ENCODE measurements around the gene PXMP2. TPM values are rescaled to one million over a fixed set of nuclear protein-coding genes. Genes with fewer than 3 reads are reported as not detected.

Gene PXMP2
- total RNA-seq, 2 experiments from 2014 or later = 24.5 to 24.9 TPM

- H3K27me3 Mint-ChIP-seq = no peaks in the 10 kb centered on the region
- H3K36me3 Mint-ChIP-seq (ENCODE audit: low read depth) = peaks cover 73% of the 10 kb centered on the region
- H3K9me3 Mint-ChIP-seq = no peaks in the 10 kb centered on the region
- no peaks in the 10 kb centered on the region for H3K4me1 Mint-ChIP-seq
- ChIA-PET POLR2A (no interaction called here), CTCF (no interaction called here)
- no peak for DNase-seq
- no peak overlapping the region for H3K27ac Mint-ChIP-seq
- no peak overlapping the region for H3K4me3 Mint-ChIP-seq
These were observed 37.3 kb downstream of the PXMP2 start for GRCh38 chr12:132724506-132725241.

- CTCF ChIA-PET = no interaction called here
- Mint-ChIP-seq H3K27me3 (no peaks in the 10 kb centered on the region), H3K36me3 (ENCODE audit: low read depth) (peaks cover 79% of the 10 kb centered on the region), H3K27ac (no peak overlapping the region), H3K9me3 (no peaks in the 10 kb centered on the region), H3K4me3 (no peak overlapping the region), H3K4me1 (no peaks in the 10 kb centered on the region)
- POLR2A ChIA-PET = no interaction called here
- DNase-seq = no peak
These were observed 39.0 kb downstream of the PXMP2 start for GRCh38 chr12:132726386-132726785.

GRCh38 chr12:132727091-132727794, 39.9 kb downstream of the PXMP2 start:
- Mint-ChIP-seq H3K9me3 (no peaks in the 10 kb centered on the region), H3K27me3 (no peaks in the 10 kb centered on the region), H3K27ac (no peak overlapping the region), H3K4me3 (no peak overlapping the region), H3K36me3 (ENCODE audit: low read depth) (peaks cover 82% of the 10 kb centered on the region), H3K4me1 (no peaks in the 10 kb centered on the region)
- ChIA-PET POLR2A (no interaction called here), CTCF (no interaction called here)
- no peak for DNase-seq

- Mint-ChIP-seq H3K4me1 (no peaks in the 10 kb centered on the region), H3K9me3 (no peaks in the 10 kb centered on the region), H3K4me3 (no peak overlapping the region), H3K36me3 (ENCODE audit: low read depth) (peaks cover 88% of the 10 kb centered on the region), H3K27me3 (no peaks in the 10 kb centered on the region), H3K27ac (no peak overlapping the region)
- no peak for DNase-seq
- ChIA-PET POLR2A (no interaction called here), CTCF (no interaction called here)
These were observed 41.1 kb downstream of the PXMP2 start for GRCh38 chr12:132728502-132728901.

GRCh38 chr12:132729541-132730320, 42.3 kb downstream of the PXMP2 start:
- no peaks in the 10 kb centered on the region for H3K4me1 Mint-ChIP-seq
- H3K36me3 Mint-ChIP-seq (ENCODE audit: low read depth) = peaks cover 91% of the 10 kb centered on the region
- CTCF ChIA-PET = no interaction called here
- POLR2A ChIA-PET = no interaction called here
- H3K9me3 Mint-ChIP-seq = no peaks in the 10 kb centered on the region
- no peak overlapping the region for H3K4me3 Mint-ChIP-seq
- no peaks in the 10 kb centered on the region for H3K27me3 Mint-ChIP-seq
- no peak overlapping the region for H3K27ac Mint-ChIP-seq
- no peak for DNase-seq

- Mint-ChIP-seq H3K4me3 (no peak overlapping the region), H3K27ac (no peak overlapping the region), H3K9me3 (no peaks in the 10 kb centered on the region), H3K36me3 (ENCODE audit: low read depth) (peaks cover 92% of the 10 kb centered on the region), H3K27me3 (no peaks in the 10 kb centered on the region), H3K4me1 (no peaks in the 10 kb centered on the region)
- DNase-seq = no peak
- ChIA-PET POLR2A (no interaction called here), CTCF (interaction anchor here (0.5 kb wide), 1 partner anchor 164 kb away, joined by 3 read pairs; no protein-coding TSS in a partner anchor)
These were observed 43.0 kb downstream of the PXMP2 start for GRCh38 chr12:132730353-132730752.

- Mint-ChIP-seq H3K4me1 (no peaks in the 10 kb centered on the region), H3K27ac (no peak overlapping the region), H3K4me3 (no peak overlapping the region), H3K9me3 (no peaks in the 10 kb centered on the region), H3K27me3 (no peaks in the 10 kb centered on the region), H3K36me3 (ENCODE audit: low read depth) (peaks cover 92% of the 10 kb centered on the region)
- CTCF ChIA-PET = no interaction called here
- no peak for DNase-seq
- POLR2A ChIA-PET = no interaction called here
These were observed 44.2 kb downstream of the PXMP2 start for GRCh38 chr12:132731574-132731973.

- Mint-ChIP-seq H3K4me3 (no peak overlapping the region), H3K27me3 (no peaks in the 10 kb centered on the region), H3K27ac (no peak overlapping the region), H3K4me1 (no peaks in the 10 kb centered on the region), H3K36me3 (ENCODE audit: low read depth) (peaks cover 88% of the 10 kb centered on the region), H3K9me3 (no peaks in the 10 kb centered on the region)
- ChIA-PET POLR2A (no interaction called here), CTCF (interaction anchor here (0.6 kb wide), 1 partner anchor 25 kb away, joined by 3 read pairs; no protein-coding TSS in a partner anchor)
- no peak for DNase-seq
These were observed 46.8 kb downstream of the PXMP2 start for GRCh38 chr12:132734206-132734605.

- DNase-seq = no peak
- Mint-ChIP-seq H3K4me1 (no peaks in the 10 kb centered on the region), H3K9me3 (no peaks in the 10 kb centered on the region), H3K36me3 (ENCODE audit: low read depth) (peaks cover 91% of the 10 kb centered on the region), H3K27me3 (no peaks in the 10 kb centered on the region), H3K27ac (no peak overlapping the region), H3K4me3 (no peak overlapping the region)
- ChIA-PET CTCF (no interaction called here), POLR2A (no interaction called here)
These were observed 48.1 kb downstream of the PXMP2 start for GRCh38 chr12:132735496-132735895.

GRCh38 chr12:132736378-132736777, 49.0 kb downstream of the PXMP2 start:
- no peaks in the 10 kb centered on the region for H3K4me1 Mint-ChIP-seq
- POLR2A ChIA-PET = no interaction called here
- H3K4me3 Mint-ChIP-seq = no peak overlapping the region
- no peaks in the 10 kb centered on the region for H3K27me3 Mint-ChIP-seq
- CTCF ChIA-PET = no interaction called here
- H3K9me3 Mint-ChIP-seq = no peaks in the 10 kb centered on the region
- DNase-seq = no peak
- peaks cover 91% of the 10 kb centered on the region for H3K36me3 Mint-ChIP-seq (ENCODE audit: low read depth)
- H3K27ac Mint-ChIP-seq = no peak overlapping the region

GRCh38 chr12:132736913-132737312, 49.5 kb downstream of the PXMP2 start:
- peaks cover 1% of the 10 kb centered on the region for H3K4me1 Mint-ChIP-seq
- H3K27ac Mint-ChIP-seq = no peak overlapping the region
- POLR2A ChIA-PET = no interaction called here
- no peaks in the 10 kb centered on the region for H3K9me3 Mint-ChIP-seq
- no peak for DNase-seq
- peaks cover 91% of the 10 kb centered on the region for H3K36me3 Mint-ChIP-seq (ENCODE audit: low read depth)
- CTCF ChIA-PET = no interaction called here
- no peaks in the 10 kb centered on the region for H3K27me3 Mint-ChIP-seq
- no peak overlapping the region for H3K4me3 Mint-ChIP-seq

GRCh38 chr12:132739600-132740312, 52.4 kb downstream of the PXMP2 start:
- Mint-ChIP-seq H3K27ac (no peak overlapping the region), H3K9me3 (no peaks in the 10 kb centered on the region), H3K4me1 (peaks cover 15% of the 10 kb centered on the region), H3K36me3 (ENCODE audit: low read depth) (peaks cover 89% of the 10 kb centered on the region), H3K27me3 (no peaks in the 10 kb centered on the region), H3K4me3 (no peak overlapping the region)
- ChIA-PET CTCF (no interaction called here), POLR2A (interaction anchor here (0.6 kb wide), 1 partner anchor 23 kb away, joined by 3 read pairs; no protein-coding TSS in a partner anchor)
- DNase-seq = no peak

- POLR2A ChIA-PET = interaction anchor here (0.6 kb wide), 1 partner anchor 22 kb away, joined by 3 read pairs; no protein-coding TSS in a partner anchor
- CTCF ChIA-PET = no interaction called here
- Mint-ChIP-seq H3K9me3 (no peaks in the 10 kb centered on the region), H3K36me3 (ENCODE audit: low read depth) (peaks cover 89% of the 10 kb centered on the region), H3K4me3 (no peak overlapping the region), H3K27ac (no peak overlapping the region), H3K27me3 (no peaks in the 10 kb centered on the region), H3K4me1 (peaks cover 15% of the 10 kb centered on the region)
- no peak for DNase-seq
These were observed 52.9 kb downstream of the PXMP2 start for GRCh38 chr12:132740313-132740646.

Data from activated CD4-positive, alpha-beta memory T cell treated with anti-CD3 and anti-CD28 coated beads, Interleukin-2, amount 10 ng/mL, durations not matched to agents 7 days and 5 days (primary cell).